ENCODE results near the gene EPB41L1.
A peak's percentile ranks its signal among the peaks of the same experiment; 100 is the strongest.
"Not testable (repeated sequence)": the region's sequence is repeated elsewhere in the genome, so short reads cannot be mapped to it uniquely, and the experiment has no call there.

EPB41L1 gene

DNA sequence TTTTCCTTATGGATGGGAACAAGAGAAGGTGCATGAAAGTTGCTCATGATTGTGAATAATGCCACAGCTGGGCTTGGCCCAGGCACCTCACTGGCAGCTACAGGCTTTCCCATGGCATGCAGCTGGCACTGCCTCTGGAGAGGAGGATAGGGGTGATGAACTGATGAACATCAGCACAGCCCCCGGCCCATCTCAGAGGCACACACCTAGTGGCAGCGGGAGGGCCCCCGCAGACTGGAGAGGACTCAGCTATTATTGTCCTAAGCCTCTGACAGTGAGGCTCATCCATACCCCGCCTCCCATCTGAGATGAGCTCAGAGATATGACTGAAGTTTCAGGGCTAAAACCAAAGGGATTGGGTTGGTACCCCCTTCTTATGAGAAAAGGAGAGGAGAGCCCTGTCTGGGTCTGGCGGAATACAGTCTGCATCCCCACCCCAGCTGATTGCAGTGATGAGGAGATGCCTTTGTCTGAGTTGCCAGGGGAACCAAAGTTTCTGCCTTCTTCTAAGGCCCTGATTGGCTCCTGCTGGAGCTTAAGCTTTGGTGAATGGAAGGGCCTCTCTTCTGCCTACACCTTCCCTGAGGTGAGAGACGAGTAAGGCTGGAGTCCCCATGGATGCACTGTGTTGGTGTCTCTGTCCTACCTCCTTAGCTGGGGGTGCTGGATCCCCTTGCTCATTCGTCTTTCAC, 27.6 kb upstream of the EPB41L1 start:
- no peak for DNase-seq (ENCODE audit: low read depth)

DNA sequence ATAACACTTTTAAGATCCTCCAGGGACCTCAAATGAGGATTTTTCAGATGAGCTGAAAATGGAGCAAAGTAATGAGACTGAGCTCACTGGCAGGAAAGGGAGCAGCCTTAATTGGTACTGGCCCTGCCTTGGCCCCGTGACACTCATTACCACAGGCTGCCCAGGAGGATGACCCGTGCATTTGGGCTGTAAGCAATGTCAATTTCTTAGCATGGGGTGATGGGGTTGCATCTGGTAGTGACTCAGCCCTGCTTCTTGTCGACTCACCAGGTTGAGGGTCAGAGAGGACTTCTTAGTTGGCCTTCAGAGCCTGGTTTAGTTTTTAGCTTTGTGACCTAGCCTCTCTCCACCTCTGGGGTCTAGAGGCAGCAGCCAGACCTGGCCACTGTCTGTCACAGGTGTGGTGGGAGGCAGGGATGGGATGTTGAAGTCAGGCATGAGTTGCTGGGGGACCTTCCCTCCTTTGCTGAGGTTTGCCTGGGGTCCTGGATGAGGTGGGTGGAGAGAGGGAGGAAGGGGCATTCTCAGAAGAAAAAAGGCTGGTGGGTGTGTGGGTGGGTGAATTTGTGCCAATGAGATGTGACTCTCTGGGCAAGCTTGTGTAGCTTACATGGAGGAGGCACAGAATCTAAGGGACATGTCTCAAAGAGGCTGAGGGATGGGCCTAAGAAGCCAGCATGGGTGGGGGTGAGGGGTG, 25.9 kb upstream of the EPB41L1 start:
- peak; percentile 98 for DNase-seq (ENCODE audit: low read depth)

DNA sequence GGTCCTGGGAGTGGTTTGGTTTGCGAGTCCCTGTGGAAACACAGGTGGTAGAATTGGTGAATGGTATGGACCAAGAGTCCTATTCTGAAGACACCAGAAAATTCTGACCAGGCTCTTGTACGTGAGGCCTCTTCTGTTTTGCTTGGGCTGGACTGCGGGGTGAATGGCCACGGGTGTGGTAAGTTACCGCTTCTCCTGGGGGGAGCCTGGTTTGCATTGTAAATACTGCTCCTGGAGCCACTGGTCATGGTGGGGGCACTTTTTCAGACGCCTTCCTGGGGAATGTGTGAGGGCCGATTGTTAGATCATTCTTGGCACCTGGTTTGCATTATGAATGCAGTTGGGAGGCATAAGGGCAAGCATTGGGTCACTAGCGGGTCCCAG, 25.4 kb upstream of the EPB41L1 start:
- no peak for DNase-seq (ENCODE audit: low read depth)

DNA sequence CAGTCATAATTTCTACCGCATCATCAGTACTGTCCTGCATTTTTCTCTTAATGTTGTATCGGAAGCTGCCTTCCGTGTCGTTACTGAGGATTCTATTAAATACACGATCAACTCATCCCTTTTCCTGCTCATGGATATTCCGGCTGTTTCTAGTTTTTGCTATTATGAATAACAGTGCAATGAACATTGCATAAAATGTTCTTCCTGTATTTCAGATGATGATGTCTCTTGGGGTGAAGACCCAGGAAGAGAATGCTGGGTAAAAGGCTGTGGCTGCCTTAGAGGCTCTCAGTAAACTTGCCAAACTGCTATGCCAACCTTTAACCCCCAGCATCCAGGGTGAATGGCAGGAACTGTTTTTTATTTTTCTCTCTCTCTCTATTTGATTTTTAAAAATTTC, 24.1 kb upstream of the EPB41L1 start:
- no peak for DNase-seq (ENCODE audit: low read depth)

DNA sequence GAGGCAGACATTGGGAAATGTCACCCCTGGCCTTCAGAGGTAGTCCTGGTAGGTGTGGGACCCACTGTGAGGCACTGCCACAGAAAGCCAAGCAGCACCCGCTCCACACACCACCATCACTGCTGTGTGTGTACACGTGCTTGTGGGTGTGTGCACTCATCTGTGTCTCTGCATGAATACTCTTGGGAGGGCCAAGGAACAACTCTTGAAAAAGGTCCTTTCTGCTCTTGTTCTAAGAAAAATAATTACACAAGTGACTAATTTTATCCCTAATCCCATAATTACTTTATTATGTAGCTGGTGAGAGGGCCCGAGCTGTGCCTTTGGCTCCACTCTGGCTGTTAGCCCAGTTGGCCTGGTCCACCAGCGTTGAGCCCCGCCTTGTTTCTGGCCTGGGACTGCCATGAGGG, 21.7 kb upstream of the EPB41L1 start:
- DNase-seq (ENCODE audit: low read depth), result no peak

DNA sequence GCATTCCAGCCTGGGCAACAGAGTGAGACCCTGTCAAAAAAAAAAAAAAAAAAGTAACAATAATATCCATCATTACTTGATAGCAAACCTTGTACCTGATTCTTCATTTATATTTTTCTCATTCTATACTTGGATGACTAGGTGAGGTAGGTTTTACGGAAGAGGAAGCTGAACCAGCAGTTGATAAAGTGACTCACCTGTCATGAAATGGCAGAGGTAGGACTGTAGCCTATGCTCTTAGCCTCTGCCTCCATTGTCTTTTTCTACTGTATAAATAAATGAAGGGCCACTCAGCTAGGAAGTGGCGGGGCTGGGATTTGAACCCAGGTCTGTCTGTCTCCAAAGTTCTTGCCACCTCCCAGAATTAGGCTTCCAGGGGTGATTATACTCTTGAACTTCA, 20.7 kb upstream of the EPB41L1 start:
- no peak for DNase-seq (ENCODE audit: low read depth)

DNA sequence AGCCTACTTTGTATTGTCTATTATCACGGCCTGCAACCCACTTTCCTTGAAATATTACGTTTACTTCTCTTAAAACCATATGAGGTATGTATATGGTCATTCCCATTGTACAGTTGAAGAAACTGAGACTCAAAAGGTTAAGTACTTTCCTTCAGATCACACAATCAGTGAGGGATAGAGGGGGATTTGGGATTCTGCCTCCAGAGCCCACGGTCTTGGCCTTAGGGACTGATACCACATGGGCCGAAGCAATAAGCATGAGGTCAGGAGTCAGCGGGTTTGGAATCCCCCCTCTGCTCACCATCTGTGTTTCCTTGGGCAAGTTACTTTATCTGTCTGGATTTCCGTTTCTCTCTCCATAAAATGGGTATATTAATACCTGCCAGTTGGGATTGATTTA, 19.4 kb upstream of the EPB41L1 start:
- no peak for DNase-seq (ENCODE audit: low read depth)

DNA sequence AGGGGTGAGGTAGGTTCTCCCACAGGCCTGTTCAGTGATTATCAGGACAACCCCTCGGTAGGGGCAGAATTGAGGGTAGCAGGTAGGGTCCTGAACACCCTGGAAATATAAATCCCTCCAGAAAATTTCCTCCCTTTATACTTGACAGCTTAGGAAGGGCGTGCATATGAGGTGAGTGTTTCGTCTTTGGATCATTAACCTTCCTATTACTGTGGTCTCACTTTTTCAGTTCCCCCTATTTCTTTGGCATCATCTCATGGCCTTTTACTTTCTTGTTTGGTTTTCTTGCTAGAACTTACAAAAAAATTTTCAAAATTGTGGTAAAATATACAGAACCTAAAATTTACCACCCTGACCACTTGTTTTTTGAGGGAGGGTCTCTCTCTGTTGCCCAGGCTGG, 18.7 kb upstream of the EPB41L1 start:
- DNase-seq (ENCODE audit: low read depth), result no peak

DNA sequence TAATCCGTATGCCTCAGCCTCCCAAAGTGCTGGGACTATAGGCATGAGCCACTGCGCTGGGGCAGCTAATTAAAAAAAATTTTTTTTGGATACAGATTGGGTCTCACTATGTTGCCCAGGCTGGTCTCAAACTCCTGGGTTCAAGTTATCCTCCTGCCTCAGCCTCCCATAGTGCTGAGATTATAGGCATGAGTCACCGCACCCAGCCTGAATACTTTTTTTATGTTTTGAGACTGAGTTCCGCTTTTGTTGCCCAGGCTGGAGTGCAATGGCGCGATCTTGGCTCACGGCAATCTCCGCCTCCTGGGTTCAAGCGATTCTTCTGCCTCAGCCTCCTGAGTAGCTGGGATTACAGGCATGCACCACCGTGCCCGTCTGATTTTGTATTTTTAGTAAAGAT, 17.2 kb upstream of the EPB41L1 start:
- DNase-seq (ENCODE audit: low read depth), result not testable (repeated sequence)

DNA sequence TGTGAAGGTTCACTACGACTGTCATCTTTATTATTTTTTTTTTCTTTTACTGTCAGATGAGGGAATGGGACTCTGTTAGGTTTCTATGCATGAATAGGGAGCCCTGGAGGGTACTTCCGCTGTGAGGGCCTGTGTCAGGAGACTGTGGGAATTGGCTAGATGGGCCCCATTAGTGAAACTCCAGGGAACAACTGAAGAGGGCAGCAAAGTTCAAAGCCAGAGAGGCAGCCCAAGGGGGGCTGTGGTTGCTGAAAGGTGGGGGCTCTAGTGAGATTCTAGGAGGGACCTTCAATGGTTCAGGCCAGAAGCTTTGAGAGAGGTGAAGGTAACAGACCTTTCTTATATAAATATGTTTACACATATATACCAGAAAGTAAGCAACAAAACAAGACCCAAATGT, 13.2 kb upstream of the EPB41L1 start:
- DNase-seq (ENCODE audit: low read depth), result no peak

DNA sequence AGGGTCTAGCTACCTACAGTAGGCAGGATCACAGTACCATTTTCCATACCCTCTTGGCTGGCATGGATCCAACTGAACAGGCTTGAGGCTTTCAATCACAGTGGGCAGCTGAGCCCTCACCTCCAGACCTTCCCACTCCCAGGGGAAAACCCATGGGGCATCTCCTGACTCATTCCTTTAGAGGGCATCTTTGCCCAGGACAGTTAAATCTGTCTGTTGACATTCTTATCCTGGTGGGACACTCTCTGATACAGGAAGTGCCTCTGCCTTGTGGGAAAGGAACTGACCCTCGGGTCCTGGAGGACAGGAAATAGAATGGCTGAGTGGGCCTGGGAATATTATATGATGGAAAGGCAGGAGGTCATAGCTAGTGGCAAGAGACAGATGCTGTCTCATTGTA, 10.2 kb upstream of the EPB41L1 start:
- no peak for DNase-seq (ENCODE audit: low read depth)

DNA sequence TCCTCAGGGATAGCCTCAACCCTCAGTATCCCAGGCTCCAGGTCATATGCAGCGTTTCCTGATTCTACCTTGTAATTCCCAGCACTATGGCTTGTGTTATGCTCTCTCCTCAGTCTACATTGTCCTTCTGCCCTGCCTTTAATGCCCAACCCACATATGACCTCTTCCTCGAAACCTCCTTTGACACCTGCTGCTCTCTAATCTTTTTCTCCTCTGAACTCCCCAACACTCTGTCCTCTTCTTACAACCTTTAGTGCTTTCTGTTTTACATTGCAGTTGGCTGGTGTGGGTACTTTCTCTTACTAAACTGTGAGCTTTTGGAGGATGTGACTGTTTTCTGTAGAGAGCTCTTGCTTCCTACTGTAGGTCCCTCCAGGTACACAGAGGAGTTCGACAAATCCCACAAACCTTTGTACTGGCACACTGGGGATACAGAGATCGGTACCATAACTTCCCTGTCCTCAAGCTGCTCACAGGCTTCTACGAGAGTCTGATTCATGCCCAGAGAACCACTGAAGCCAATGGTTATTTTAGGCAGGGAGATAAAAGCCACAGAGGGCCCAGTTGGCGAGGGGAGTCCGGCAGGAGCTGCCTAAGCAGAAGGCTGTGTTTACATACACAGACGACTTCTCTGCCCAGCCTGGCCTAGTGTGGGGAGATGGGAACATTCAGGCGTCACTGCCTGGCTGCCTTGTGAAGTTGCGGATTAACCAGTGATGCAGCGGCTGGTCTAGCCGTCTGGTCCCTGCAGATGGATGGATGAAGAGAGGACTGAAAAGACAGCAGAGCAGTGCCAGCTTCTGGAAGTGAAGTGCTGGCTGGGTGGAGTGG, 8.4 kb upstream of the EPB41L1 start:
- DNase-seq (ENCODE audit: low read depth), result peak; percentile 44

DNA sequence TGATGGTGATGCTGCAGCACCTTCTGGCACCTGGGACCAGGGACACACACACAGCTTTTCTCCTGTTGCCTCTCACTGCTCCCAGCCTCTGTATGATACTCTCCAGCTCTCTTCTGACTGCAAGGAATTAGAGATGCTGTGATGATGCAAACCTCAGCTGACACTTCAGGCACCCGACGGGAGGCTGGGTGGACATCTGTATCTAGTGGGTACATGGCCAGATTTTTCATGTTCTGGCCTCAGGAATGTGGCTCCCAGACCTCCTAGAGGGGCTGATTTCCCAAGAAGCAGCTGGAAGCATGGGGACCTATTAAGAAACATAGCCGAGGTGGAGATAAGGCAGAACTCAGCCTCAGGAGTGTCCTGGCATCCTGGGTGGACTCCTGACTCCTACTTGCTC, 6.8 kb upstream of the EPB41L1 start:
- no peak for DNase-seq (ENCODE audit: low read depth)

DNA sequence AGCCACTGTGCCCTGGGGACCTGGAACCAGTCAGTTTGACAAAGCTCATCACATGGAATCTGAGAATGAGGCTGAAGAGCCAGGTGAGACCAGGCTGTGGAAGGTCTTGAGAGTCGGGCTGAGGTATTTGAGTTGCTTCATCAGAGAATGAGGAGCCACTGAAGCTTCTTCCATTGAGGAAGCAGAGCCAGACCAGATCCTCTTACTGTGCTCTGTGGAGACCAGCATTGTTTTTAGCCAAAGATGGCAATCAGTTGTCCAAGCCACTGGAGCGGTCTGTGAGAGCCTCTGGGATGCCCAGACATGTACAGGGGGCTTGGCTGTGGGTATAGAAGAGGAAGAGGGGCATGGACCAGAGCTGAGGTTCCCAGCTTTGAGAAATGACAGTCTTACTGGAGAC, 6.1 kb upstream of the EPB41L1 start:
- no peak for DNase-seq (ENCODE audit: low read depth)

DNA sequence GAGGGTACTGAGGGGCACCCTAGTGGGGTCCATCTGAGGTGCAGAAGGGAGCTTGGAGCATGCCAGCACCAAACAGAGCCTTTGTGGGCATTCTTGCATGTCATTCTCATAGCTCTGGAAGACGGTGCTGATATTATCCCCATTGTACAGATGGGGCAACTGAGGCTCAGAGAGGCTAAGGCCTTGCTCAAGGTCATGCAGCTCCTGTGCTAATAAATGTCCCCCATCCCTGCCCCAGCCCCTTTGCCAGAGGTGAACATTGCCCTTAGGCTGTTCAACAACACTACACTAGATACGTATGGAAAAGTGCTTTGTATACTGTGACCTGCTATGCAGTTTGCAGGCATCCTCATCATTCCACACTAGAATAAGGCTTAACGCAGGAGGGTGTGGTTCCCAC, 5.5 kb upstream of the EPB41L1 start:
- no peak for DNase-seq (ENCODE audit: low read depth)

DNA sequence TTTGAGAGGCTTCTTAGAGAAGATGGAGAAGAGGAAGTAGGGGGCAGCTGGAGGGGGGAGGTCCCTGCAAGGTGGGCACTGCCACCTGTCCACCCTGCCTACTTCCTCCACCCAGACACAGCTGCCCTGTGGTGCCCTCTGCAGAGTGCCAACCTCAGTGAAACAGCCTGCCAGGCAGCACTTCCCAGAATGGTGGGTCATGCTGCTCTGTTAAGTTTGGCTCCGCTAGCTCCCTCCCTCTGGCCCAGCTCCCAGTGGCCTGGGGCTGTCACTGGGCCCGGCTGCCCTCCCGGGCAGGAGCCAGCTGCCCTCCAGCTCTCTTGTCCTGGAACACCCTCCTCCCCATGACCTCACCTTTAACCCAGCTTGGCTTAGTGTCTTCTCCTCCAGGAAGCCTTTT, 5.1 kb upstream of the EPB41L1 start:
- DNase-seq (ENCODE audit: low read depth), result no peak

DNA sequence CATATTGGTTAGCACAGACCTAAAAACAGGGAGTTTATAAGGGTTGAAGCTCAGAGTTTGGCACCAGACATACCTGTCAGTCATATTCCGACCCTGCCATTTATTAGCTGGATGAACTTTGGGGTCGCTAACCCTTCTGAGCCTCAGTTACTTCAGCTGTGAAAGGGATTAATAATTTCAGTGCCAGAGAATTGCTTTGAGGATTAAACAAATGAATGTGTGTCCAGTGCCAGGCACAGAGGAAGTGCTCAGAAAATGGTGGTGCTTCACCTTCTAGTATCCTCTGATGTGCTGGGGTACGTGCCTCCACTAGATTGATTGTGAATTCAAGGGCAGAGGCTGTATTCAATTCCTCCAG, 4.1 kb upstream of the EPB41L1 start:
- no peak for DNase-seq (ENCODE audit: low read depth)

DNA sequence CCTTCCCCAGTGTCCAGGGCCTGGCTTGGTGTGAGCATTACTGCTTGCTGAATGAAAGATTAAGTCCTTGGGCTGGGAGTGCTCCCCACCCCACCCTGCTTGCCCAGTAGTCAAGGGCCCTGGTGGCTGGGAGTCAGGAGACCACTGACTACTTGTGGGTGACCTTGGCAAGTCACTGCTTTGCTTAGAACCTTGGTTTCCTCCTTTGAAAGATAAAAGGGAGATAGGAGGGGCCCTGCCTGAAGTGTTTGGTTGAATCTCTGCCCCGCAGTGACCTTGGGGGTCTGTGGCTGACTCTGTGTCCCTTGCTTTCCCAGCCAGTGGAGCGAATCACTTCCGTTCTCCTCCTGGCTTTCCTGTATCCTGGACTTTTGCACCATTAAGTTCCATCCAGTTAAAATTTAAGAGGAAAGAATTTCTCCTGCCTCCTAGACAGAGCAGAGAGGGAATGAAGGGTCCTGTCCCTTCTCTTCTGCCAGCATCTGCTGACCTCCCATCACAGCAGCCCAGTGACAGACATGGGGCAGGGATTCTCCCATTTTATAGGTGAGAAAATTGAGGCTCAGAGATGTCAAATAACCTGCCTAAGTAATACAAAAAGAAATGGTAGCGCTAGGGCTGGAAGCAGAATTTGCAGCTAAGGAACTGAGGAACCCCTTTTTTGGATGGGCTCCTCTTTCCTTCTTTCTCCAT, 3.5 kb upstream of the EPB41L1 start:
- no peak for DNase-seq (ENCODE audit: low read depth)

DNA sequence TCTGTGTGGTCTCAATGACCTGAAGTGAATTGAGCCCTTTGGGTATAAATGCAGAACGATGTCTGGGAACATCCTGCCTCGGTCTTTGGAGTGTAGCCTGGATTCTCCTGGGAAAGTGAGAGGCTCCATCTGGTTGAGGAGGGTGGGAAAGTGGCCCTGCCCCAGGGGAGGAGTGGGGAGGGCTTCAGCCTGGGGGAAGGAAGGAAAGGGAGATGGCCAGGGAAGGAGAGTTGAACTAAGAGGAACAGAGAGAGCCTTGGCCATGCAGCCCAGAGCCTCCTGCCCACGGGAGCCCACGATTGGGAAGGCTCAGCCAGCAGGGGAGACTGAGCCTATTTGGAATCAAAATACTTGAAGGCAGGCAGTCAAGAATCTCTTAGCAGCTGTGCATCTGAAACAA, 2.3 kb upstream of the EPB41L1 start:
- no peak for DNase-seq (ENCODE audit: low read depth)

DNA sequence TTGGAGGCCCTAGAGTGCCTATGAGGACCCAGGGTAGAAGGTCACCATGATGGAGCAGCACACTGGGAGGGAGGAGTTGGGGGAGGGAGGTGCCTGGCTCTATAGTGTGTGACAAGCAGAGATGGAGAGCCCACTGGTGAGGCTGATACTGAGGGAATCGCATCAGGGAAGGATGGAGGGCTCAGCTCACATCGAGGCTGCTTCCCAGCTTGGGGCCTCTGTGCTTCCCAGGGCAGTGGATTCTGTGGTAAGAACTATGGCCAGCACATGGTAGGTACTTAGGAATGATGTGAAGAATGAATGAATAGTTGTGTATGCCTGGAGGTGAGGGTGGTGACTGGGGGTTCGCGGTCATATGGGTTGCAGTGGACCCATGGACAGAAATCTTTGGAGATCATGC, 1.3 kb upstream of the EPB41L1 start:
- DNase-seq (ENCODE audit: low read depth), result no peak

DNA sequence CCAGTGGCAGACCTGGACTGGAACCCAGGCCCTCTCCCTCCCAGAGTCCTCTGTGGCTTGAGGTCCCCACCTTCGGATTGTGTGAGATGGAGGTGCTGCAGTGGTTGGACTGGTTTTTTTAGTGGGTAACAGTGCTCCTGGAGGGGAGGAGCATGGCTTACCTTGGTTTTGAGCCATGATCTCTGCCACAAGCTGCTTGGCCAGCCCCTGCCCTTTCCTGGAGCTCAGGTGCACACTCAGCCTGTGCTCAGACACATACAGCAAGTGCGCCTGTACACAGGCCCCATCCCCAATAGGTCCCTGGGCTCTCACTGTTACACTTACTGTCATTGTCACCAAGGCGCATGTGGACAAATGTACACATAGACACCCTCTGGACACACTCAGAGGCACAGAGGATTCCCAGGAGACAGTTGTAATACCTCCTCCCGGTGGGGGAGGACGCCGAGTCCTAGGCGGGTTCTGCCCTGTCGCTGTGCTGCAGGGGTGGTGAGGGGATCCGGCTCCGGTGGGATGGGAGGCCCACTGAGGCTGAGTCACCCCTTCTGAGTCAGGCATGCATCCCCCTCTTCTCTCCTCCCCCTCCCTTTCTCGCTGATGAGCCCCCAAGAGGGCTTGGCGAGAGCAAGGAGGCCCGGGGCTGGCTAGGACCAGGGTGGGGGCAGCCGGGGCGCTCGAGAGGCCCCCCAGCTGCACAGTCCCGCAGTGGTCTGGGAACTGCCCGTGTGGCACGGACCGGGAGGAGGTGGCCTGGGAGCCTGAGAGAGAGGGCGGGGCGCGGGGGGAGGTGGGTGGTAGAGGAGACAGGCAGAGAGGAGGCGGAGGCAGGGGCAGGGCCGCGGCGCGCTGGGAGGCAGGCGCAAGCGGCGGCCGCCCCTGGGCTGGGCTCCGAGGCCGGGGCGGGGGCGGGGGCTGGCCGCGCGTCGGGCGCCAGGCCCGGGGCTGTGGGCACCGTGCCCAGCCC, 522 bp upstream of the EPB41L1 start:
- no peak for DNase-seq (ENCODE audit: low read depth)

DNA sequence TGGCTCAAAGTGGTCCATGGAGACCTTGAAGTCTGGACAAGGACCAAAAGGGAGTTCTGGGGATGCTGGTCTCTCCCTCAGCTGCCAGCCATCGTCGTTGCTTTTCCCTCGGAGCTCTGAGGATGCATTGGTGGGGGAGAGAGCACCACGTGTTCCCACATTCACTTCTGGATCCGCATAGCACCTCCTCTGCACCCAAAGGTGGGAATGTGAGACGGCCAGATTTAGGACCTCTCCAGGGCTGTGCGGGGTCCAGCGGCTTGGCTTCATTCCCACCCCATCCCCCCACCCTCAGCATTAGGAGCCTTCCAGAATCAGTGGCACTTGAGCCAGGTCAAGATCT, 1.1 kb downstream of the EPB41L1 start:
- DNase-seq (ENCODE audit: low read depth), result no peak

Data from stromal cell of bone marrow (primary cell).